GM12891 (cell line): ENCODE results near the gene SF1.

Source experiments
- PAX5 ChIP-seq: IDR thresholded peaks from 2 replicates; pipeline ENCODE4 v1.6.1; 2011; ENCODE audit warnings: low read length, moderate library complexity, mild to moderate bottlenecking; ENCODE audit not compliant: insufficient read depth, severe bottlenecking
- POLR2A ChIP-seq: IDR thresholded peaks from 2 replicates; pipeline ENCODE4 v1.6.1; 2011; ENCODE audit warnings: low read depth, low read length, control low read depth
- POLR2AphosphoS5 ChIP-seq: IDR thresholded peaks from 2 replicates; pipeline ENCODE4 v1.6.1; 2011; ENCODE audit warnings: low read depth, low read length, control low read depth
- POU2F2 ChIP-seq: IDR thresholded peaks from 2 replicates; pipeline ENCODE4 v1.6.1; 2011; ENCODE audit warnings: low read depth, mild to moderate bottlenecking, control low read depth, low read length, moderate library complexity
- SPI1 ChIP-seq: IDR thresholded peaks from 2 replicates; pipeline ENCODE4 v1.6.1; 2011; ENCODE audit warnings: low read depth, low read length, control low read depth
- TAF1 ChIP-seq: IDR thresholded peaks from 2 replicates; pipeline ENCODE4 v1.6.1; 2011; ENCODE audit warnings: low read depth, low read length, control low read depth

DNA sequence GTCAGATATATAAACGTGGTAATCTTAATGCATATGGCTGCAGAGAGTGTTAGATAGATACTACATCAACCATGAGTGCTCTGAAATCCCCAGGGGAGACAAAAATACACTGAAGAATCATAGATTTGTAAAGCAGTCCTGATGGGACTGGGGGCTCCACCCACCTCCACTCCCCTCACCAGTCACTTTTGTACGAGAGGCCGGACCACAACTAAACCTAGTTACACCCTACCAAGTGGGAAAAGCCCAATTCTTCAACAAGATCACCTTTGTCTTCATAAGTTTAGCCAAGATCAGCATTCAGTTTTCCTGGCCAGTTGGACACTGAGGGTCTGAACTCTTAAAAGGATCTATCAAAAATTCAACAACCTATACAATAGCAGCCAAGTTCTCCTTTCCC is 1.5 kb downstream of the SF1 start:
- TF ChIP-seq POLR2AphosphoS5 (no peak), POLR2A (no peak), SPI1 (no peak), TAF1 (no peak), PAX5 (no peak), POU2F2 (no peak)
